GM19240 (cell line): ENCODE data around the gene CDC14A.
"Not testable (repeated sequence)": the region's sequence is repeated elsewhere in the genome, so short reads cannot be mapped to it uniquely, and the experiment has no call there.

Experiments used
- DNase-seq: peaks from one replicate; pipeline ENCODE4 v3.0.0; 2011; ENCODE audit warnings: low spot score; ENCODE audit not compliant: insufficient read length

The CDC14A gene

DNA sequence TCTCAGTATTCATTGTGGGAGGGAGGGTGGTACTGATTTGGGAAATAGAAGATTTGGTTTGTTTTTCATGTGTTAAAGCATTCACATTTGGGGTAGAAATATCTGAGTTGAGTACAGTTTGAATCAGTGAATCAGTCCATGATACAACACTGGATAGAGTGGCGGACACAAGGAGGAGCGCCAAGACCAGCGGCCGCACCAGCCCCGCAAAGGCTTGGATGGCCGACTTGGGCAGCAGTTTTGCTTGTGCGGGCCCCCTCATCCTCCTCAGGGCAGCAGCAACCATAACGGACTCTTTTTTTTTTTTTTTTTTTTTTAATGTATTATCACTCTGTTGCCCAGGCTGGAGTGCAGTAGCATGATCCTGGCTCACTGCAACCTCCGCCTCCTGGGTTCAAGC, 20.0 kb upstream of the CDC14A start:
- no peak for DNase-seq

DNA sequence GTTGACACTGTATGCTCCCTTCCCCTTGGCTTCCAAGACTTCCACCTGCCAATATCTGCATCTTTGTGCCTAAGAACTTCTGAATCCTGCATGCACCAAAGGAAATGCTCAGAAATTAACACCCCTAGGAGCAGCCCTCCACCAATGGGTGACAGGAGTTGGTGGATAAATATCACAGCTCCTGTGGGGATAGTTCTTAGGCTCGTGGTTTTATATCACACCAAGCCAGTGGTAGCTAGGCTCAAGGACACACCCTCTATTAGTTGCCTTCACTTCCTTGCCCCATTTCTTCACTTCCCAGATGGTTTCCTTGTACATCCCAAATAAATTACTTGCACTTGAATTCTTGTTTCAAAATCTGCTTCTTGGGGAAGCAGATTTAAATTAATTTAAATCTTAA, 16.9 kb upstream of the CDC14A start:
- no peak for DNase-seq

DNA sequence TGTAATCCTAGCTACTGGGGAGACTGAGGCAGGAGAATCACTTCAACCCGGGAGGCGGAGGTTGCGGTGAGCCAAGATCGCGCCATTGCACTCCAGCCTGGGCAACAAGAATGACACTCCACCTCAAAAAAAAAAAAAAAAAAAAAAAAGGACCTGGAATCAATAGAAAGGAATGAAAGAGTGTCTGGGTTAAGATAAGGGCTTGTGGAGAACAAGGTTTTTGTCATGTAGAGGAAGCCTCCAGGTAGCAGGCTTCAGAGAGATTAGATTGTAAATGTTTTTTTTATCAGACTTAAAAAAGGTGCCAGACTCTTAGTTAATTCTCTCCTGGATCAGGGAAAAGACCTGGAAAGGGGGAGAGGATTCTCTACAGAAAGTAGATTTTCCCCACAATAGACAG, 14.4 kb upstream of the CDC14A start:
- DNase-seq: not testable (repeated sequence)

DNA sequence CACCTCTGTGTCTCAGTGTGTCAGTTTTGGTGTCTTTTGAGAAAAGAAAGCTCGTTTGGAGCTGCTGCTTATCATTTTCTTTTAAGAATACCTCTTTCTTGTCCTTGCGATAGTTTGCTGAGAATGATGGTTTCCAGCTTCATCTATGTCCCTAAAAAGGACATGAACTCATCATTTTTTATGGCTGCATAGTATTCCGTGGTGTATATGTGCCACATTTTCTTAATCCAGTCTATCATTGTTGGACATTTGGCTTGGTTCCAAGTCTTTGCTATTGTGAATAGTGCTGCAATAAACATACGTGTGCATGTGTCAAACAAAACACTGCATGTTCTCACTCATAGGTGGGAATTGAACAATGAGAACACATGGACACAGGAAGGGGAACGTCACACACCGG, 12.6 kb upstream of the CDC14A start:
- not testable (repeated sequence) for DNase-seq

DNA sequence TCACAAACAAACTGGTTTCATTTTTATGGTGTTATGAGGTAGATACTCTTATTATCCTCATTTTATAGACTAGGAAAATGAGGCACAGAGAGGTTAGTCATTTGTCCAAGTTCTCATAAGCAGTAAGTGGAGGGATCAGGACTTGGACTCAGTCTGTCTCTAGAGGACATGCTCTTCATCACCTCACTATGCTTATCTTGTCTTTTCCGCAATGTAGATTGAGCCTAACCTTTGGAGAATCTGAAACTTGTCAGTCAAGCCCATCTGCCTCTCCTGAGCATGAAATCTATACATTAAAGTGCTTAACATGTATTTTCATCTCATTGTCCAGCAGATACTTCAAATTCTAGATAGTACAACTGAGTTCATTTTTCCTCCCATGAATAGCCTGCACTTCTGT, 11.8 kb upstream of the CDC14A start:
- no peak for DNase-seq

DNA sequence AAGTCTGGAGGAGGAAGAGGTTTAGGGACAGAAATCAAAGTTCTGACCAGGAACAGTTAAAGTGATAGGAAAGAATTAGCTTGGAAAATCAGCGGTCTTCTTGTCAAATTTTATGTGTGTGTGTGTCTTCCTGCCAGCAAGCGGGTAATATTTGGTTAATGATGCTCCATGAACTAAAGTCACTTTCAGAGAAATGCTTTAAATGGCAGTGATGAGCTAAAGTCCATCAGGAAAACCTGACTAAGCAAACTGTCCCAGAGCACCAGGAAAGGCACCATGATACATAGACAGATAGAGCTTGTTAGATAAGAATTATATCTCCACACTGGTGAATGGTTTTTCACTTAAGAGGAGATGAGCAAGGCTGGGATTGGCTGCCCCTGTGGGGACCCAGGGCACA, 10.0 kb upstream of the CDC14A start:
- no peak for DNase-seq

DNA sequence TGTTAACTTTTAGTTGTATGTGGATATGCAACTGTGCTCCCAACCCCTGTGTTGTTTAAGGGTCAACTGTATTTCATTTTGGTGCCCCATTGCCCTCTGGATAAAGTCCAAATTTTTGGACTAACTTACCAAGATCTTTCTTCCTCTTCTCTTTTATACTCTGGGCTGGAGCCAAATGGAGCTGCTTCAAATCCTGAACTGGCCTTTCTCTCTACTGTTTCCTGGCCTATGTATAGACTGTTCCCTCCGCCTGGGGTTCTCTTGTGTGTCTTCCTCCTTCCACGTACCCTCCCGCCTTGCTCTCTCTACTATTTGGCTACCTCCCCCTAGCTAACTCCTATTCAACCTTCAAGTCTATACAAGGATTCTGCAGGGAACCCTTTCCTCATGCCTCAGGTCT, 8.4 kb upstream of the CDC14A start:
- no peak for DNase-seq

DNA sequence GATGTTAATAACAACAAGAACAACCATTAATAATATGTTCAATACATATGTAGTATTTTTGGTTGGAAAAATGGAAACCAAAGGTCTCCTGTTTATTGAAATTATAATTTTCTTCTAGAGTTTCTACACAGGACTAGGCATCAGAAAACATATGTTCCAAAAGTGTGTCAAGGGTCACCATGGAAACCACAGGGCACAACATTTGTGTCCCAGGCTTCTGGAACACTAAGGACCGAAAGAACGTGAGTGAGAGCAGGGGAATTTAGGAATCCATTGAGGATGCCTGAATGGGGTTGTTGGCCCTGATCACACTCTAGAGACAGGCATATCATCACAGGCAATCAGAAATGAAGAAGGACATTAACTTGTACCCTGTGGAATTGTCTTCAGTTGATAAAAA, 7.5 kb upstream of the CDC14A start:
- DNase-seq: no peak

DNA sequence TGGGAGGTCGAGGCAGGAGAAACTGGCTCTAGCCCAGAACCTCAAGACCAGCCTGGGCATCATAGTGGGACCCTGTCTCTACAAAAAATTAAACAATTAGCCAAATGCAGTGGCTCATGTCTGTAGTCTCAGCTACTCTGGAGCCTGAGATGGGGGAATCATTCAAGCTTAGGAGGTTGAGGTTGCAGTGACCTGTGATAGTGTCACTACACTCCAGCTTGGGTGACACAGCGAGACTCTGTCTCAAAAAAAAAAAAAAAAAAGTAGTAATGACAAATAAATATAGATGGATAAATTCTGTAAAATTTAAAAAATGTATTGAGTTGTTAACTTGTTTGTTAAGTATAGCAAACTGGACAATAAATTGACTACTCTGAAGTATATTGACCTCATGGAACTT, 5.9 kb upstream of the CDC14A start:
- no peak for DNase-seq

DNA sequence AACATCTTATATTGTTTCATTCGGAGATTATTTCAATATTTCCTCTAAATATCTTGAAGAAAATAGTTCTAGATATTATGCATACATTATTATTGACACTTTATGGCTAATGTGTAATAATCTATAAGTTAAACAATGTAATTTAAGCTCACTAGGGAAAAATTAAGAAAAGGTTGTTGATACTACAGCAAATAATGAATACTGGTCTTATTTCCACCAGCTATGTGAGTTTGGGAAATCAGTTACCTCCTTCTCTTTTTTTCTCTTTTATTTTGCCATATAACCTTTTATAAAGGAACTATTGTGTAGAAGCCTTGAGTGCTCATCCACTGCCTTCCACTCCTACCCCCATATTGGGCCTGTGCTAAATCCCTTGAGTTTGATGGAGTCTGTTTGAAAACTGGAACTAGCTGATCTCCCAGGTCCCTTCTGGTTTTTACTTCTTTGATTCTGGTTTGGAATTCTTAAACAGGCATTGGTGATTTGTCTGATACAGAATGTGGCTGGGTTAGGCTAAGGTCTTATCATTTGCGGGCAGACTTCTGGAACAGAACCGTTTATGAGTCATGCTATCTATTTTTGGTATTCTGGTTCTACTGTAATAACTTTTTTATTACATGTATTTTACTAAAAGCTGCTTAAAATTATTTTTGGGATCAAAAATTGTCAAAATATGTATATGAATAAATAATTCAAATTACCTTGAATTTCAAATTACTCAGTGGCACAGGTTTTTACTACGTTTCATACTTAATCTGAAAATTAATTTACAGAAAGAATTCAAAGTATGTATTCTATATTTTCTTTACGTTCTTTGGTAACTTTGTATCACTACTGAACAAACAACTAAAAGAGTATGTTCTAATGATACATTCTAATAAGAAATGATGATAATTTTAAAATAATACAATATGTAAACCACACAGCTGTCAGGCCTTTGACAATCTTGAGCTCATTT, 5.0 kb upstream of the CDC14A start:
- no peak for DNase-seq

DNA sequence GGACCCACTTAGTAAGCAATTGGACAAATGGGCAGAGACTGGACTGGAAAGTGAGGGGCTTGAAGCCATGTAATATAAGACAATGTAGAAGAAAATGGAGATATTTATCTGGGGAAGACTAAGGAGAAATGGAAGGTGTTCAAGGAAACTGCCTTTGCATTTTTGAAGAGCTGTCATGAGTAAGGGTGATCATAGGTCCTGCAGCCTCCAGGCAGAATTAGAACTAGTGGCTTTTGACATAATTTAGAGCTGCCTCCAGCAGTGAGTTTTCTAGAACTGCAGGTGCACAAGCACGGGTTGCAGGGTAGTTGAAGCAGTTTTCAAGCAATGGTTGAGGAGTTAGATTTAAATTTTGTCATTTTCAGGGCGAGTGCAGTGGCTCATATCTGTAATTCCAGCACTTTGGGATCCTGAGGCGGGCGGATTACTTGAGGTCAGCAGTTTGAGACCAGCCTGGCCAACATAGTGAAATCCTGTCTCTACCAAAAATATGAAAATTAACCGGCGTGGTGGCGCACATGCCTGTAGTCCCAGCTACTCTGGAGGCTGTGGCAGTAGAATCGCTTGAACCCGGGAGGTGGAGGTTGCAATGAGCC, 3.7 kb upstream of the CDC14A start:
- DNase-seq: no peak

DNA sequence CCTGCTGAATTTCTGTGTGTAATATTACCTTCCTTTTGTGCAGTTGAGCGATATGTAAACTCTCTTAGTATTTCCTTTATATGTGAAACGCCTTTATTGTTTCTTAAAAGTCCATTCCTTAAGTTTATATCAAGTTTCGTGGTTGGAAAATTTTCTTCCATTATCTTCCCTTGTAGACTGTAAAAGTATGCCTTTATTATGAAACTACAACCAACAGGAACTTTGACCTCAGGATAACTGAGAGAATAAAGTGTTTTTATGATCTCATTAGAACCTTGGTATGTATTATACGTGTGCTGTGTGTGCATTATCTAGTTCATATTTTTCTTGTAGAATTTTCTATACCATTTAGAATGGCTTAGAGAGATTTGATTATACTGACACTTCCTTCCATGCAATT, 3.1 kb upstream of the CDC14A start:
- DNase-seq: no peak

DNA sequence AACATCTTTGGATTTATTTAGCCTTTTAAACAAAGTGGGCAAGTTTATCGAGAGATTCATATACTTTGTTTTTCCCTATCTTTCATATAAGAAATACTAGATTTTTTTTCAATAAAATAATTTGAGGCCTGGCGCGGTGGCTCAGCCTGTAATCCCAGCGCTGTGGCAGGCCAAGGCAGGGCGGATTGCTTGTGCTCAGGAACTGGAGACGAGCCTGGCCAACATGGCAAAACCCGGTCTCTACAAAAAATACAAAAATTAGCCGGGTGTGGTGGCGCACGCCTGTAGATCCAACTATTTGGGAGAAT, 1.6 kb upstream of the CDC14A start:
- no peak for DNase-seq

DNA sequence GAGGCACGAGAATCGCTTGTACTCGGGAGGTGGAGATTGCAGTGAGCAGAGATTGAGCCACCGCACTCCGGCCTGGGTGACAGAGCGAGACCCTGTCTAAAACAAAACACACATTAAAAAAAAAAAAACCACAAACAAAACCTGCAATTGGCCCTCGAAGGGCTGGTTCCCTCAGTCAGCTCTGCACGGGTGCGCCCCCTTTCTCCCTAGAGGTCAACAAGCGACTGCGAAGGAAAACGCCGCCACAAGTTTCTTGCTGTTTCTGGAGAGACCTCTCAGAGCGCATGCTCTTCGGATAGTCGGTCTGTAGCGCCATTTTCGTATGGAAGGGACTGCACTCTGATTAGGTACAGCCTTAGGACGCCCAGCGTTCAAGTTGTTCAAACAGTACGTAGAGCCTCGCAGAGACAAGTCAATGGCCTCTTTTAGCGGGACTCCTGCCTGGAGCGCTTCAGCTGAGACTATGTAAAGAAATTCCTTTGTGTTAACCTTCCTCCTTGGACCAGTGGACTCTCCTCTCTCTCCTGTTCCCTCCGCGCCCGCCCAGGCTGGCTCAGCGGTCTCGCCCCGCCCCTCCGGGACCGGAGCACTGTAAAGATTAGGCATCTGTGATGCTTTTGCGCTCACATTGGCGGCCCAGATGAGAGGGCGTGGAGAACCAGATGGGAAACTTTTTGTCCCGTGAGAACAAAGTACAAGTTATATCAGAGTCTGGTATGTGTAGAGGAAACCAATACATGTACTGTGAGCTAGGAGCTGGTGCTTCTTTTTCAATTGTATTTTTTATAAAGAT, 1.0 kb upstream of the CDC14A start:
- peak; percentile 32 for DNase-seq

DNA sequence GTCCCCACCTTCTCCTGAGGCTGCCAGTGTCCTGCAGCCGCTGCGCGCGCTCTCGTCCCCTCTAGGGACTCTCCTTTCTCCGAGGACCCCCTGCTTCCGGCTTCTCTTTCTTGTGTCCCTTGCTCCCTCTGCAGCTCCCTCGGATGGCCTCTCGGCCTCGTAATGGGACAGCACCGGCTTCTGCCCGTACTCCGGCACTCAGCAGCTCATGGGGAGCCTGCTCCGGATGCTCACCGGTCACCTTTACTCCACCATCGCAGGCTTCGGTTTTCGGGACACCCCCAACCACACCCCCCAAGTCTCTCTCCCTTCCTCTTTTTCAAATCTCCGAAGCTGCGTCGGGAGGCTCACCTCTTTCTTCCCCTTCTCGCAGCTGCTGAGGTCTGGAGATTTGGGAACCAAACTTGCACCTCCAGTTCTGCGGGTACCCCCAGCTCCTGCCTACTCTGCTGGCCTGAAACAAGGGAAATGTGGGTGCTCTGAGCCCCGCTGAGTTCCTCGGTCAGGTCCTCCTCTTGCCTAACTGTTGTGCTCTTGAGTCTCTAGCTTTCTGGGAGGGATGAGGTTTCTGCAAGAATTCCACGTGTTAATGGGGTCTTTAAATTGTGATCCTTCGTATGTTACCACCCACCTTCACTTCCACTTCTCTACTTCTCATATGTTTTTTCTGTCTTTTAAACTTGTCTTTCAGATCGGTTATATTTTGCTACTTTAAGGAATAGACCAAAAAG, 930 bp downstream of the CDC14A start:
- no peak for DNase-seq

DNA sequence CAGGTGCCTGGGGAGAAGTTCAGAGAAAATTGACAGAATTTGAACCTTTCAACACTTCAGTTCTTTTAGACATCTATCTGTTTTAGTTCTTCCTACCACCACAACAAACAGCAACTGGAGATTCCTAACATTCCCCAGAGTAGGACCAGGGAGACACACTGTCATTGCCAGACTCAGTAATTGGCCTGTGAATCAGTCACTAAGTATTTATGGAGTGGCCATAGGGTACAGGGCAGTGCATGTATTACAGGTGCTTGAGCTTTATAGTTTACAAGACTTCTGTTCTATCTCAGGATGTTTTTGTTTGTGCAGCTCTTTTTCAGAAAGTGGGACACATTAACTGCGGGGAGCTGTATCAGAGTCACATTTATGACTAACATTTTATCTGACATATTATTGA, 1.7 kb downstream of the CDC14A start:
- no peak for DNase-seq

DNA sequence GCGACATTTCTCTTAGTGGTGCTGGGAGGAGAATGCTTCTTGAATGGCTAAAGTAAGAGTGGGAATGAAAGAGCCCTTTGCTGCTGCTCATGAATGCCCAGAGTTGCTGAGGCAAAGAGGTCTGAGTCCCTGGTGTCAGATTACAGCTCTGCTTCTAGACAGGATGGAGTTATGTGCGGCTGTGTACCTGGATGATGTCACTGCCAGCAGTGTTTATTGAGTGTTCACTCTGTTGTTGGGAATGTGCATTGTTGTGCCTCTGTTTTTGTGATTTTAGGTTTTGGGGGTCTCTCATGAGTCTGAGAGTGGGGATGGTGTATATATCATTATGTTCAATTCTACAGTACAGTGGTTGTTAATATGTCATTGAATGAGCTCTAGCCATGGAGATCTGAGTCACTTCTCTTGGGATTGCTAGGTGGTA, 2.7 kb downstream of the CDC14A start:
- DNase-seq: no peak

DNA sequence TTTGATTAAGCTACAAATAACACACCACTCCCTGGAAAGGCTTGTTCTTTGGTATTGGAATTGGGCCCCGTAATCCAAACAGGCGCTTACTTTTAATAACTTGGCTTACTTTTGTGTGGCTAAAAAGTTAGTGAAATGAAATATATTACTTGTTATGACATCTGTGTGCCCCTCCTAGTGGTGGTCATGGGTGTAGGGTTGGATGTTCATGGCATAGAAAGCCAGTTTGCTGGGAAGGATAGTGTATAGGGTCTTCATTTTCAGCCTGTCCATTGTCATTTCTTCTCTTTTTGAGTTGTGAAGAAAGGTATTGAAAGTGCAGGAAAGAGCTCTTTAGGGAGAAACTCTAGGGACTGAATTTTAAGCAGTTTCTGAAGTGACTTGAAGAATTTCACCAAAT, 5.9 kb downstream of the CDC14A start:
- no peak for DNase-seq

DNA sequence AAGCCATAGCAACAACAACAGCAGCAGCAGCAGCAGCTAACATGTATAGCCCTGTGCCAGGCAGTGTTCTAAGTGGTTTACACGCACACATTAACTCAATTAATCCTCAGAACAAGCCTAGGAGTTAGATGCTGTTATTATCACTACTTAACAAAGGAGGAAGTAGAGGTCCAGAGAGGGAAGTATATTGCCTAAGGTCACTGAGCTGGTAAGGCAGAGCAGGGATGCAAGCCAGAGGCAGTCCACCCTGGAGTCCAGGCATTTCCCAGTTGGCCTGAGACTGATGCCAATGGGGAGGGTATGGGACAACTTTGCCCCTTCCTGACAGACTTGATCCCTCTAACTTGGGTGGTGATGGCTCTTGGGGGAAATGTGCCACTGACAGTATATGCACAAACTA, 6.8 kb downstream of the CDC14A start:
- DNase-seq: no peak

DNA sequence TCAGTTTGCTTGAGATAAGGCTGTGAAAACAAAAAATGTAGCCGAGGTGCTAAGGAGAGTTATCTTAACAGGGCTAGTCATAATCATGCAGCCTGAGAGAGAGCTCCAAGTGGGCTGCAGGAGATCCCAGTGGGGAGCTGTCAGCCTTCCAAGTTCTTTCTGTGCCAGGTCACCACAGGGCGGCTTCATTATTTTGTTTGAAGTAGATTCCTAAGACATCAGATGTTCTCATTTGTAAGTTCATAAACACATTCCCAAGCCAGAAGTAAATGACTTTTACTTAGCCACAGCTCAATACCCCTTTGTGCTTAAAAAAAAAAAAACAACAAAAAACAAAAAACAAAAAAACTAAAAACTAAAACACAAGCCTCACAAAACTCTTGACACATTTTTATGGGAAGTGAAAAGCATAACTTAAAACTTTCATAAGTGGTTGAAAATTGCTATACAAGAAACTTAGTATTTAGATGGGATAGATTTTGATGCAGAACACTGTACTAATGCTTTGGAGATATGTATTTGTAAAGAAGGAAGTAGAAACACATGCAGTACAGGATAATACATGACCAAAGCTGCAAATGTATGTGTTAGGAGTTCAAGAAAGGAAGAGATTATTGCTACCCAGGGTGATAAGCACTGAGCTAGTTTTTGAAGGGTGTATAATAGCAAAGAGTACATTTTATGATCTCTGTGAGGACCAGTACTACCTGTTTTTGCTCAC, 8.6 kb downstream of the CDC14A start:
- DNase-seq: no peak

DNA sequence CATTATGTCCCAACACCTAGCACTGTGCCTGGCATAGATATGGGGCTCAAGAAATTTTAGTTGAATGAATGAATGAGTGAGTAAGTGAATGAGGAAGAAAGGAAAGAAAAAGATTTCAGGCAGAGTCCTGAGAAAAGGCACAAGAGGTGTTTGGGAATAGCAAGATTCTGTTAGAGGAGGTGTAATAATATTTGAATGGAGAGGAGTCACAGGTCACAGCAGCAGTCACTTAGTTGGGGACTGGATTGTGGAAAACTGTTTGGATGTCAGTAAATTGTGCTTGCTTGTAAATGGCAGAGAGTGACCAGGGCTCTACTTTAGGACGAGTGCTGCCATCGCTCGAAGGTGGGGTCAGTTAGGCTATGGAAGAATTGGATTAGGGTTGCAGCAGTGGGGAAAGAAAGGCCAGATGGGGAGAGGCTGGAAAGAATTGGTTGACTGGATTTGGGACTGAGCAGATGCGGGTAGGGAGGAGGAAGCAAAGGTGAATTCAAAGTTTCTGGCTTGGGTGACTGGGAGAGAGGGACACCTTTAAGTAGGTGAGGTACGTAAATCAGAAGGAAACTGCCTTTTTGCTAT, 9.3 kb downstream of the CDC14A start:
- DNase-seq: no peak
